K562 (cell line): Measurements from ENCODE around the gene YPEL1. TPM values are rescaled to one million over a fixed set of nuclear protein-coding genes. Genes with fewer than 3 reads are reported as not detected.

ENCODE experiments used
- ATAC-seq: fragments of 200-7000 bp; cut with Tn5 transposase; 3 replicates; pipeline ENCODE4 v1.9.1; 2020; ENCODE audit warnings: moderate library complexity
- BruUV-seq: library from RNA; stranded (reverse); fragments of 400-500 nt; replicated peaks from 2 replicates; lab custom pipeline; 2021; lab: Mats Ljungman, UMichigan
- CTCF ChIA-PET: fragments of 300-600 bp; formaldehyde crosslinking; extraction: SDS; loops from one replicate; lab custom pipeline; 2021; ENCODE audit warnings: low intra/inter-chr PET ratio; lab: Yijun Ruan, JAX
- POLR2A ChIA-PET: fragments of 300-600, 350-650 bp; sonication (Branson Sonifier 250); formaldehyde crosslinking; extraction: SDS; loops from one replicate; lab custom pipeline; 2021; ENCODE audit warnings: antibody characterized with exemption, inconsistent platforms; lab: Yijun Ruan, JAX
- DNase-seq, 4 experiments: peaks; one replicate each; pipeline versions ENCODE4 v3.0.0 to v3.0.0-alpha.2; 2011 to 2018; ENCODE audit warnings: low spot score in 3 of 4, mixed read lengths in 3 of 4; ENCODE audit errors: extremely low read depth in 1 of 4
- FAIRE-seq: peaks from 2 replicates; lab custom pipeline; 2011; peaks lifted over from hg19 to GRCh38; lab: Jason Lieb, UNC
- H2AFZ ChIP-seq: 2 replicates; pipeline ENCODE4 v1.6.0; 2011; ENCODE audit warnings: low read depth, low read length, control low read depth, inconsistent platforms
- H3K27ac ChIP-seq: fragments of 200-600 bp; 3 replicates; pipeline ENCODE4 v1.8.0; 2011; ENCODE audit warnings: low read depth, mild to moderate bottlenecking, control low read depth, inconsistent platforms, low read length, moderate library complexity, mixed read lengths; ENCODE audit errors: extremely low read depth
- H3K27me3 ChIP-seq, 2 experiments: fragments of 300-600 bp in 1 of 2; 2 replicates in 1 of 2; 3 replicates in 1 of 2; pipeline versions ENCODE4 v1.6.0 to v1.8.0; 2011; ENCODE audit warnings: inconsistent platforms in 2 of 2, low read length in 2 of 2, mild to moderate bottlenecking in 1 of 2, mixed read lengths in 1 of 2, moderate library complexity in 1 of 2; ENCODE audit not compliant: control insufficient read depth in 2 of 2, insufficient read depth in 2 of 2
- H3K36me3 ChIP-seq: fragments of 300-600 bp; 3 replicates; pipeline ENCODE4 v1.8.0; 2011; ENCODE audit warnings: mild to moderate bottlenecking, low read length, inconsistent platforms; ENCODE audit not compliant: control insufficient read depth, insufficient read depth
- H3K4me1 ChIP-seq, 2 experiments: fragments of 200-600 bp in 1 of 2; replicated peaks in 1 of 2; 2 replicates in 1 of 2; 3 replicates in 1 of 2; pipeline versions ENCODE4 v1.5.1 to v1.8.0; 2011; ENCODE audit warnings: inconsistent platforms in 2 of 2, low read length in 2 of 2, mild to moderate bottlenecking in 1 of 2, mixed read lengths in 1 of 2, moderate library complexity in 1 of 2; ENCODE audit not compliant: control insufficient read depth in 2 of 2, insufficient read depth in 2 of 2
- H3K4me2 ChIP-seq: 2 replicates; pipeline ENCODE4 v1.6.1; 2011; ENCODE audit warnings: low read length, control low read depth, inconsistent platforms, mixed read lengths; ENCODE audit not compliant: insufficient read depth
- H3K4me3 ChIP-seq: fragments of 200-600 bp; sonication (generic), shearing (Covaris generic); 2 replicates; pipeline ENCODE4 v1.5.1; 2016; ENCODE audit warnings: control low read depth, inconsistent platforms
- H3K79me2 ChIP-seq: fragments of 200-600 bp; 3 replicates; pipeline ENCODE4 v1.8.0; 2011; ENCODE audit warnings: low read length, inconsistent platforms; ENCODE audit not compliant: control insufficient read depth, insufficient read depth
- H3K9ac ChIP-seq, 2 experiments: 2 replicates each; pipeline versions ENCODE4 v1.6.0 to v1.6.1; 2011; ENCODE audit warnings: low read depth in 2 of 2, low read length in 2 of 2, control low read depth in 1 of 2, inconsistent platforms in 1 of 2, mild to moderate bottlenecking in 1 of 2, mixed read lengths in 1 of 2; ENCODE audit not compliant: insufficient read depth in 1 of 2
- H3K9me1 ChIP-seq: one replicate; pipeline ENCODE4 v1.6.0; 2011; ENCODE audit warnings: inconsistent platforms, mild to moderate bottlenecking, low read length, moderate library complexity; ENCODE audit not compliant: control insufficient read depth, insufficient read depth
- H3K9me3 ChIP-seq: replicated peaks from 2 replicates; pipeline ENCODE4 v1.5.1; 2011; ENCODE audit warnings: low read depth, low read length, inconsistent platforms; ENCODE audit not compliant: control insufficient read depth, insufficient read depth
- H4K20me1 ChIP-seq: replicated peaks from 2 replicates; pipeline ENCODE4 v1.6.1; 2011; ENCODE audit warnings: low read length, inconsistent platforms, mixed read lengths; ENCODE audit not compliant: control insufficient read depth, insufficient read depth
- ARID2 ChIP-seq: fragments of 450-650 bp; IDR thresholded peaks from 2 replicates; pipeline ENCODE4 v1.6.1; 2017; ENCODE audit warnings: antibody characterized with exemption, mild to moderate bottlenecking
- NFIX ChIP-seq: fragments of 250-450 bp; sonication (Bioruptor Pico); IDR thresholded peaks from 2 replicates; pipeline ENCODE4 v1.4.0; 2020; ENCODE audit warnings: low read depth, mild to moderate bottlenecking, moderate library complexity
- POLR2AphosphoS5 ChIP-seq: IDR thresholded peaks from 2 replicates; pipeline ENCODE4 v1.6.1; 2011; ENCODE audit warnings: mild to moderate bottlenecking, low read depth, low read length, moderate library complexity; ENCODE audit not compliant: control insufficient read depth, insufficient read depth
- REST ChIP-seq, 2 experiments: fragments of 450-650 bp; formaldehyde crosslinking in 1 of 2; IDR thresholded peaks; 2 replicates each; pipeline versions ENCODE4 v1.4.0 to v1.6.1; 2014 to 2020; ENCODE audit warnings: mild to moderate bottlenecking in 2 of 2, borderline replicate concordance in 1 of 2, low read depth in 1 of 2
- TGIF2 ChIP-seq: sonication (generic); formaldehyde crosslinking; IDR thresholded peaks from 2 replicates; pipeline ENCODE4 v1.8.1; 2022; ENCODE audit warnings: mild to moderate bottlenecking, missing genetic modification reagents, moderate library complexity
- THRB ChIP-seq: fragments of 450-650 bp; formaldehyde crosslinking; conservative IDR thresholded peaks from 2 replicates; pipeline ENCODE4 v1.4.0; 2022; ENCODE audit warnings: mild to moderate bottlenecking, missing genetic modification characterization
- ZBTB26 ChIP-seq: fragments of 450-650 bp; formaldehyde crosslinking; IDR thresholded peaks from 2 replicates; pipeline ENCODE4 v1.4.0; 2022; ENCODE audit warnings: missing genetic modification characterization
- ZNF707 ChIP-seq: fragments of 250-450 bp; sonication (Bioruptor Pico); conservative IDR thresholded peaks from 2 replicates; pipeline ENCODE4 v1.8.0; 2022; ENCODE audit warnings: inconsistent platforms, mild to moderate bottlenecking, moderate library complexity
- ZNF717 ChIP-seq: fragments of 250-450 bp; sonication (Bioruptor Pico); IDR thresholded peaks from 2 replicates; pipeline ENCODE4 v1.5.0; 2021
- WGBS: fragments of 100-300 bp; shearing (Covaris generic); methylation state at CpG from one replicate; pipeline ENCODE4 v1.1.6; 2016; ENCODE audit warnings: low coverage, mixed read lengths; ENCODE audit not compliant: insufficient coverage; ENCODE audit errors: missing lambda C conversion rate; 5-methylcytosine and 5-hydroxymethylcytosine counted together
- in situ Hi-C: fragments of 300-500 bp; cut with MboI; formaldehyde crosslinking; loops from 4 replicates; pipeline ENCODE4 v1.15.0; 2018; ENCODE audit warnings: inconsistent platforms, mixed read lengths
- intact Hi-C: fragments of 100-400 bp; cut with micrococcal nuclease; formaldehyde crosslinking; loops from 2 replicates; pipeline ENCODE4 v1.14.2; 2022
- polyA plus RNA-seq, 8 experiments: library from polyadenylated mRNA; depleted of rRNA in 4 of 8; stranded (reverse) in 5 of 8; unstranded in 3 of 8; fragments of >200 nt; fragmentation: Nextera tagmentation in 2 of 8; fragmentation: Illumina TruSeq in 1 of 8; extraction: Ambion mirVana in 2 of 8; extraction: Trizol in 1 of 8; gene quantifications; 2 replicates each; pipeline versions ENCODE4 v1.2.1 to v1.2.3, GENCODE V29; 2011 to 2014; ENCODE audit warnings: inconsistent platforms in 1 of 8, missing spikeins in 1 of 8
- total RNA-seq, 7 experiments: library from RNA; depleted of rRNA in 6 of 7; stranded (reverse); fragments of >200 nt in 6 of 7; fragmentation: Illumina TruSeq in 2 of 7; extraction: Trizol in 2 of 7; gene quantifications; 2 replicates each; pipeline versions ENCODE4 v1.2.1 to v1.2.3, GENCODE V29; 2011 to 2021; ENCODE audit warnings: low replicate concordance in 1 of 7

The YPEL1 gene
- total and polyA plus RNA-seq, 9 of the 15 experiments (the other 6 are each of a cell fraction or from before 2014, with no cell fraction given): 0.07 to 2.2 (median 0.46) TPM

GRCh38 chr22:21687685-21688259 lies 47.8 kb downstream of the YPEL1 start:
- in situ Hi-C loops: no loop called here
- ChIA-PET CTCF (no interaction called here), POLR2A (interaction anchor here (0.6 to 8.6 kb wide), 13 partner anchors 8 to 731 kb away, joined by 3 to 111 read pairs (median 5); partner anchors contain the start of gene SDF2L1)
- Histone ChIP-seq H3K9me3 (no peaks in the 10 kb centered on the region), H3K36me3 (peaks cover 84% of the 10 kb centered on the region; the same call in 2 of the 3 replicates), H3K27me3 (no peaks in the 10 kb centered on the region), H3K9ac (peak overlapping the region in 1 of 2 experiments; percentile 64; a peak in 2 of 4 replicates), H3K4me2 (no peak overlapping the region), H3K4me1 (peaks cover 5 to 51% of the 10 kb centered on the region in 2 experiments; a peak in 3 of 5 replicates), H3K4me3 (no peak overlapping the region), H2AFZ (no peak overlapping the region), H4K20me1 (peaks cover 10% of the 10 kb centered on the region; the same call in 1 of the 2 replicates), H3K27ac (no peak overlapping the region), H3K79me2 (no peaks in the 10 kb centered on the region), H3K9me1 (peaks cover 11% of the 10 kb centered on the region)
- DNase-seq: peak in 1 of 4 experiments; percentile 63
- WGBS: 87% methylated on average over 11 of the region's 11 CpGs
- no TSS peak for BruUV-seq
- no peak for FAIRE-seq
- intact Hi-C loops: no loop called here
- ATAC-seq: peak; percentile 5
- TF ChIP-seq NFIX (CRISPR knock-in tag) (no peak), ZNF717 (CRISPR knock-in tag) (no peak), REST (IDR thresholded peaks at IDR 0.05; ENCODE audit: borderline replicate concordance) (no peak), REST (CRISPR knock-in tag; IDR thresholded peaks at IDR 0.05; ENCODE audit: low read depth) (0 out of 2 replicates have a peak, but pooled peaks have one; percentile 52), THRB (CRISPR knock-in tag) (0 out of 2 replicates have a peak, but pooled peaks have one; percentile 58), ZBTB26 (CRISPR knock-in tag) (0 out of 2 replicates have a peak, but pooled peaks have one; percentile 18), TGIF2 (CRISPR knock-in tag) (no peak), ARID2 (no peak), POLR2AphosphoS5 (peak; percentile 48; the same call in 1 of the 2 replicates), ZNF707 (peak; percentile 53; the same call in 1 of the 2 replicates)
